DMS53 (cell line): Measurements from ENCODE around the gene TEX261.

Source experiments
- DNase-seq: peaks from one replicate; lab custom pipeline; 2025; lab: John Stamatoyannopoulos, UW

Gene TEX261

DNA sequence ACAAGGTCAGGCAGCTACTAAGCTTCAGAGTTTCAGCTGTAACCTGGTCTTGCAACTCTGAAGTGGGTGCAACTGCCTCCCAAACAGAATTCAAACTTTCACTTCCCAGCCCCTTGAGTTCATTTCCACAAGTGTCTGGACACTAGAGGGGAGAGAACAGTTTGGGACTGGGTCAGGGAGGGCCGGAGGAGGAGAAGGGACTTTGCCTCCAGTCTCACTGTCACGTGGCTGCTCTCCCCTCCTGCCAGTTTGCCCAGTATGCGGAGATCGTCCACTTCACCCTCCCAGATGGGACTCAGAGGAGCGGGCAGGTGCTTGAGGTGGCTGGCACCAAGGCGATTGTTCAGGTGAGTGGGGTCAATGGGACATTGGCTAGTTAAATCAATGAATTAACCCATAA lies 36.9 kb downstream of the TEX261 start:
- no peak for DNase-seq

DNA sequence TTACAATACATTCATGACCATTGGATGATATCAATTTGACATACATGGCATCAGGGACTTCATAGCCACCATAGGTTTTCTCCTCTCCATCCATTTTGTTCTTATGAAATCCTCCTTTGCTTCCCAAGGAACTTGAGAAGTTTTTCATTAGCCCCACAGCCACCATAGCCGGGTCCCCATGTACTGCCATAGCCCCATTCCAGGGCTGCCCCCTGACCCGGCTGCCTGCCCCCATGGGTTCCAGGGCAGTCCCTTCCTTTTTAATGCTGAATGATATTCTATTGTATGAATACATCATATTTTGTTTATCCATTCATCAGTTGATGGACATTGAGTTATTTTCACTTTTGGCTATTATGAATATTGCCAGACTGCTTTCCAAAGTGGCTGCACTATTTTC lies 38.5 kb downstream of the TEX261 start:
- DNase-seq: no peak

DNA sequence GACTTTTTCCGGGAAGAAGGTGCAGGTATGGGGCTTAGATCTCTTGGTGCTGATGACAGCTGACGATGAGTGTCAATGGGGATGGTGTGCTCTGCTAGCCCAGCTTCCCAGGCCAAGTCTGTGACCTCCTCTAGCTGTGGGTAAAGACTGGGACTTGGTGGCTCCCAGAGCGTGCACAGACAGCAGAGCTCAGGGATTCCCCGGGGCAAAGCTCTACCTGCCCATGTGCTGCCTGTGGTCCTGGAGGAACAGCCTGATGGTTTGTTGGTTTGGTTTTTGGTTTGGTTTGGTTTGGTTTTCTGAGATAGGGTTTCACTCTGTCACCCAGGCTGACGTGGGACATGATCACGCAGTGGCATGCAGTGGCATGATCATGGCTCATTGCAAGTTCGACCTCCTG lies 39.8 kb downstream of the TEX261 start:
- DNase-seq: no peak

DNA sequence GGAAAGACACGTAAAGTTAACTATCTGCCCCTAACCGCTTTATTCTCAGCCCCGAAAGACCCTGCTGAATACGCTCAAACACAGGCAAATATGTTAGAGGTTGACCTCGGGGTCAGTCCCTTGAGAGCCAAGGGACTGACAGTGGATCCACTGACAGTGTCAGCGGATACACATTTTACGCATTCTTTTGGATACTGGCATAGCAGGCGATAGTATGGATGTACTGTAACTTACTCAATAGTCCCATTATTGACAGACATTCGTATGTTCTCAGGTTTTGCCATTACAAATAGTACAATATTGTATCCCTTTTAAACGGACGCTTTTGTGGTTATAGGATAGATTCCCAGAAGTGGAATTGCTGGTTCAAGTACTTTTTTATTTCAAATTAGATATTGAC lies 45.6 kb downstream of the TEX261 start:
- DNase-seq: peak; percentile 13

DNA sequence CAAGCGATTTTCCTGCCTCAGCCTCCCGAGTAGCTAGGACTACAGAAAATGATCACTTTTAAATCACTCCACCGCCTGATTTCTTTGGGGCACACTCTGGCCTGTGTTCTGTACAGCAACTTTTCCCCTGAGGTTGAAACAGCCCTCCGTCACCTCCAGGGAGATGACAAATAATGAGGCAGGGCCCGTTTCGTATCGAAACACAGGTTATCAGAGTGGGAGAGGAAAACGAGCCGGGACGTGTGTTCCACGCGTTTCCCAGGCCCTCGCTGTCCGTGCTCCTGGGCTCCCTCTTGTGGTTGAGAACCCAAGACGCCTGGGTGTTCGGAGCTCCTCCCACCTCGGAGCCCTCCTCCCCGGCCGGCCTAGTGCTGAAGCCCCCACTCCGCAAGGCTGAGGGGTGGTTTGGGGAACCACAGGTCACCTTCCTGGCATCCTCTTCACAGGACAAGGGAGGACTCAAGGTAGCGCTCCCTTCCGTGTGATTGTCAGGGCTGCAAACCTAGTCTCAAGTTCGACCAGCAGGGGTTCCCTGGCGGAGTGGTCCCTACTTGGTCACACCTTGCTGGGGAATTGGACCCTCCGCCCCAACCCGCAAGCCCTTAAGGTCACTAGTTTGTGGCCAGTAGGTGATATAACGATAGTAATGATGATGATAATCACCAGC lies 46.2 kb downstream of the TEX261 start:
- peak; percentile 90 for DNase-seq

DNA sequence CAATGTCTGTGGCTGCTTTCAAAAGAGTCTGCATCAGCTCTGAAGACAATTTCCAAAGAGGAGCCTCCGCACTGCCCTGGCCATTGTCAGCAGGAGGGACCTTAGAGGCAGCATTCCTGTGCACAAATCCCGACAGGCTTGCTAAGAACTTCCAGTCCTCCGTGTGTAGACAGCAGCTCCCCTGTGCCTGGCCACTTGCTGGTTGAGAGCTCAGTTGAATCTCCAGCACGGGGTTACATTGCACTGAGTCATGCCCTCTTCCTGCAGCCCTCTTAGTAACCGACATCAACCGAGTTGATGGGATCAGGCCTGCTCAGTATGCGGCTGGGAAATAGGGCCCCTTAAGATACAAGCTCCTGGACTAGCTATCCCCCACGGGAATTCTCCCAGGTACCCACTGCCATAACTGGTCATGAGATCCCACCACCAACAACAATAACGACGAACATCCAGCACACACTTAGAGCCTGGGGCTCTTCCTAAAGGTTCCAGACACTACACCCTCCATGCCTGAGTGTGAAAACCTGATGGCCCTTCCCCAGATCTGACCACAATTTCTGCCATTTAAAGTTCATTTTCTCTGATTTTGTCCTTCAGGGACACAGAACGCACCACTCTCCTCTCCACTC lies 47.0 kb downstream of the TEX261 start:
- peak; percentile 54 for DNase-seq

DNA sequence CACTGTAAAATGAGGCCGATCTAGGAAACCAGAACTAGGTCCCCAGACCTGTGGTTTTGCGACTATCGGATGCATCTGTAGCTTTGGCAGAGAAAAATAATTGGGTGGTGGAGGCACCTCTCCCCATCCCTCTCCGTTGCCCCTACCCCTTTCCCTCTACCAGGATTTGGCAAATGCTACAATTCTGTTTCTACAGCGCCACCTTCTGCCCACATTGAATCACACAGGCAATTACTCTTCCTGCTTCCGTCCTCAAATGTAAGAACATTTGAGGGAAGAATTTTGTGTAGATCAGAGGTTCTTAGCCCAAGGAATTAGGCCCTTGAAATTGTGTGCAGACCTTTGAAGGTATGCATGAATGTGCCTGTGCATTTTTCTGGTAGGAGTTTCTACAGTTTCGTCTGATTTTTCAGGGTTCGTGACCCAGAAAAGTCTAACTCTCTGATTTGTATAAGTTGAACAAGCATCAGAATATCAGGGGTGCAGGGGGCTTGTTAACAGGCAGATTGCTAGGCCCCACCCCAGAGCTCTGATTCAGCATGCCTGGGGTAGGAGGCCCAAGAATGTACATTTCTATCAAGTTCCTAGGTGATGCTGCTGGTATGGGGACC lies 47.7 kb downstream of the TEX261 start:
- peak; percentile 79 for DNase-seq

DNA sequence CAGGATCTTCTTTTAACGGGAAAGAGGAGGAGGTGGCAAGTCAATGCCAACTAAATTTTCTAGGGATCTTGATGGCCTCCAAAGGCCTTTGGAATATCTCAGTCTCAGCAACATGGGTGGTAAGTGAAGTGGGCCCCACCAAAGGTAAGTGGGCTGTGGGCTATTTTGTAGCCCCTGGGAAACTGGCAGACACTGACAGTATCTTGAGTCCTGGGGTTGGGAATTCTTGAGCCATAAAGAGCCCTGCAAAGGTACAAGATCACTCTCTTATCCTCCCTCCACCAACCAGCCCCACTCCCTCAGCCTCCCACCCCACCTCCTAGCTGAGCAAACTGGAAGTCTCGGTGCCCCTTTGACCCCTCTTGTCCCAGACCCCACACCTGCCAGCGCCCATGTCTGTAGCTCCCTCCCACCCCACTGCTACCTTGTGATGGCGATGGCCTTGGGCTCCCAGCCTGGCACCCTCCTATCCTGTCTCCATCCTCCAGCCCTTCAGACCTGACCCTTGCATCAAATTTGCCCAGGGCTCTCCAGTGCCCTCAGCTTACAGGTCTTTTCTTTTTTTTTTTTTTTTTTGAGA lies 50.5 kb downstream of the TEX261 start:
- no peak for DNase-seq

DNA sequence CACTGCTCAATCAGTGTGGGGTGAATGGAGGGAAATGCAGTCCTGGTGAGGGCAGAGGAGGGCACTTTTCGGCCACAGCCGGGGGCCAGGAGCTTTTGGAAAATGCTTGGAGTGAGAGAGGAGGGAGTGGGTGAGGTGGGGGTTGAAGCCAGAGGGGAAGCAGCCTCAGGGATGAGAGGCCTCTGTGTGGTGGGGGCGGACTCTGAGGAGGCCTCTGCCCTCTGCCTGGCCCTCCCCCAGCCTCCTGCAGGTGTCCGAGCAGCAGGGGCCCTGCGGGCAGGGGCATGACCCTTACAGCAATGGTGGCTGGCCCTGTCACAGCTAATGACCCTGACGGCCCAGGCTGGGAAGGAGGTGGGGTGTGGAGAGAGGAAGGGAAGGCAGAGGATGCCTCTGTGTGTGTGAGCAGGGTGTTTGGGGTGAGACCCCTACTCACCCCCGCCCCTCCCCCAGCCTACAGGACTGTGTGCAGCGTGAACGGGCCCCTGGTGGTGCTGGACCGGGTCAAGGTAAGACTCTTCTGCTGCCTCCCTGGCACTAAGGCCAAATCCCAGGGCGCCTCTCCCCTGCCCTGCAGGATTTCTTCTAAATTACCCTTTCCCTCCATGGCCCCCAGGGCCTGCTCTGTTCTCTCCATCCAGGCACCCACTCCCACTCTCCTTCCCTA lies 51.3 kb downstream of the TEX261 start:
- DNase-seq: no peak

DNA sequence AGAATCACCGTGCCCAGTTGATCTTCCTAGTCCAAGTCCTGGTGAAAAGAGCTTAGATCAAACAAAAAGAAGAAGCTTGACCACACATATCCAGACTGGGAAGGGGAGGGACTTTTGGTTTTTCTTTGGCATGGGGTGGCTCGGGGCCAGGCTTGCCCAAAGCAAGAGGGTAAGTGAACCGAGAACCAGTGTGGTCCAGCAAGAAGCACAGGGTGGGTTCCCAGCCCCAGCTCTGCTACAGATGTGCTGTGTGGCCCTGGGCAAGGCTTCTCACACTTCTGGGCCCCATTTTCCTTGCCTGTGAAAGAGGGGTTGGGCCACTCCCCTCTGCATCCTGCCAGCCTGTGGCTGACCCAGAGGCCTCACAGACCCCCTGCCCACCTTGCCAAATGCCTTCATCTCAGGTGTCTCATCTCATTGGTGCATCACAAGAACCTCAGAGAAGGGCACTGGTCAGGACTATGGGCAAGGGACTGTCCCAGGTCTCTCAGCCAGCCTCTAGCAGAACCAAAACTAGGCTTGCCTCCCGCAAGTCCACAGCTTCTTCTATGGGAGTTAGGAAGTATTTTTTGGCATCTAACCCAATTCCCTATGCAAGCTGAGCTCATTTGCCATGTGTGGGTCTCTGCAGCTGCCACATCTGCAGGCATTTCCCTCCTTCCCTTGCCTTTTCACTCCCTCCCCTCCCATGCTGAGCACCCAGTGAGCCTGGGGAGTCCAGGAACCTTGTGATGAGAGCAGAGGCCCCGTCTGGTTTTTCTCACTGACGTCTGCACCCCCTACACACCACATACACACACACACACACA lies 52.1 kb downstream of the TEX261 start:
- DNase-seq: no peak

DNA sequence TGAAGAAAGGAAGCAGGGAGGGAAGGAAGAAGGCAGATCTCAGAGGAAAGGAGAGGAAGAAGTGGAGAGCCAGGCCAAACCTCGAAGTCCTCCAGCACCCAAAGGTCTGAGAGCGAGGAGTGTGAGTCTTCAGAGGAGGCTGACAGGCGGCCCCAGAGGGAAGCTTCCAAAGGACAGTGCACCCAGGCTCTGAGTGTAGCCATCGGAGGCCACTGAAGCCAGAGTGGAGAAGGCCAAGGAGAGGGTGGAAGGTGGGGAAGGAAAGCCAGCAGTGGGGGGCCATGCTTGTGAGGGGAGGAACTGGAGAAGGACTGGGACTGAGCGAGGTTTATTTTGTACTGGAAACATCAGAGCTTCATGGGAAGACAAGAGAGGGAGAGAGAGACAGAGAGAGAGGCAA lies 53.0 kb downstream of the TEX261 start:
- DNase-seq: no peak

DNA sequence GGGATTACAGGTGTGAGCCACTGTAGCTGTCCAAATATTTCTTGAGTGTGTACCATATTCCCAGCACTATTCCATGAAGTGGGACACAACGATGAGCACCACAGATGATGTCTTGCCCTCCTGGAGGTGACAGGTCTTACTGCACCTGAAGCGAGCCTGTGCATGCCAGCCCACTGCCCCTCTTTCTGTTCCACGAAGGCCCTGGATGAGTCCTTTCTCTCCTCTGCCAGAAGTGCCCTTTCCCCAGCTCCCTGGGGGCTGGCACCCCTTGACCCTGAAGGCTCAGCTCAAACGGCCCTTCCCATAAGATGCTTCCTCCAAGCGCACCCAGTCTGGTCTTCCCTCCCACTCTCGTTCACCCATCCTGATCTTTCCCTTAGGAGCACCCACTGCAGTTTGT lies 53.5 kb downstream of the TEX261 start:
- DNase-seq: no peak

DNA sequence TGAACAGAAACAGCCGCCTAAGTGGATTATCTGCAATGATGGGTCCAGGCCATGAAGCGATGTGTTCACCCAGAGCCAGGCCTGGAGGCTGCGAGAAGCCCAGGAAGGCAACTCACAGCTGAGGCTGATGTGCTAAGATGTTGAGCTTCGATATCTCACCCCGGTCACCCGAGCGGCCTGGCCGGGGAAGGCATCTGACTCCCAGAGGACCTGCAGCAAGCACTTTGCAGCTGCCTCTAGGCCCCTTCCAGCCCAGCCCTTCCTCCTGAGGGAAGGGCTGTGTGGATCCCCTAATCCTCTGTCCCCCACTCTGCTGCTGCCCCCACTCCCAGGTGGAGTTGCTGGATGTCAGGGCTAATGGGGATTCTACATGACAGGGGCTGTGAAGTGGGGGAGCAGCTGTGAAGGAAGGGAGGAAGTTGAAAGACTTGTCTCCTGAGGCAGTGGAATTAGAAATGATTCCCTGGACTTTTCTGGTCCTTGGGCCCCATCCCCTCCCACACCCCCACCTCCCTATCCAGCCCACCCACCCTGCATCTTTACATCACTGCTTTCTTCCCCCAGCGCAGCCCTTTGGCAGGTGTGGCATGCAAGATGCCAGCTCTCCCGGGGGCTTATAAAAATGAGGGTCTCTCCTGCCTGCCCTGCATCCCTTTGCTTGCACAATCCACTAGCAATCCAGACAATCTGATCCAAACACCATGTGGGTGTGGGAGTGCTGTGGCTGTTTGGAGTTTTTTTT lies 54.7 kb downstream of the TEX261 start:
- DNase-seq: no peak

DNA sequence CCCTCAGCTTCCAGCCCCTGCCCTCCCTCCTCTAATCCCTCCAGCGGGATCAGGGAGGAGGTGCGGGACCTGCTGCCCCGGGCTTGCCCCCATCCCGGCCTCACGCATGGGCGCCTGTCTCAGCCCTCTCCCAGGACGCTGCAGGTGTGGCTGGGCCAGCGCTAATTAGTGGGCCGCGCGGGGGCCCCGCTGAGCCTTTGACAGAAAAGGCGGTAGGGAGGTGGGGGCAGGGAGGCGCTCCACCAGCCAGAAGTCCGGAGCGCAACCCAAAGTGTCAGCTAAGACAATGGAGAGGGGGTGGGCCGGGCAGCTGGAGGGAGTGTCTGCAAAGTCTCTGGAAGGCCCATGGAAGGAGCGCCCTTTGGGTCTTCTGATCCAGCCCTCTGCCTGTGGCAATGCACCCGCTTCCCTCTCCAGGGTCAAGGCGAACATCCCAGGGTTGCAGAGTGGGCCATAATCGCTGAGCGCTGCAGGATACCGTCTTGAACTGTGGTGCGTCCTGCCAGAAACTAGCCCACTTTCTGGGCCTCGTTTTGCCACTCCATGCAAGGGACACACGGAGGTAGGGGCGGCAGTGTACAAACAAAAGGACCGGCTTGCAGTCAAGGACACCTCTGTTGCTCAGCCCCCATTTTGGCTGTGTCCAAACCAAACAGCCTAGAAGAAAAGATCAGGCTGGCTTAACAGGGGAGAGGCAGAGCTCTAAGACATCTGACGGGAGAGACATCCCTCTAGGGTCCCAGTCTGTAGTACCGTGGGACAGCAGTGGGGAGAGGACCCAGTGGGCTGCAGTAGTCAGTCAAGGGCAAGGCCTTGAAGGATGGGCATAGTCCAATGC lies 55.5 kb downstream of the TEX261 start:
- DNase-seq: no peak

DNA sequence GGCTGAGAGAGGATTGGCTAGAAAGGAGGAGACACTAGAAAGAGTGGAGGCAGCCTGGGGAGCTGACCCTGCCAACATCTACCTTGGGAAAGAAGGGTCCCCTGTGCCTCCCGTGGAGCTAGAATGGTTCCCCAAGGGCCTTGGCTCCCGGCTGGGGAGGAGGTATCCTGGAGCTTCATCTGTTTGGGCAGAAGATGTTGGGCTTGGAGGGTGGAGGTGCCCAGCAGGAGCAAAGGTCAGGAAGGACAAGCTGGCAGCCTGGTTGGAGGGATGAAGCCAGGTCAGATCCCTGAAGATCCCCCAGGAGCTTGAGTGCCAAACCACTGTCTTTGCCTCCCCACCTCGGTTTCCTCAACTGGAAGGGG lies 56.1 kb downstream of the TEX261 start:
- no peak for DNase-seq

DNA sequence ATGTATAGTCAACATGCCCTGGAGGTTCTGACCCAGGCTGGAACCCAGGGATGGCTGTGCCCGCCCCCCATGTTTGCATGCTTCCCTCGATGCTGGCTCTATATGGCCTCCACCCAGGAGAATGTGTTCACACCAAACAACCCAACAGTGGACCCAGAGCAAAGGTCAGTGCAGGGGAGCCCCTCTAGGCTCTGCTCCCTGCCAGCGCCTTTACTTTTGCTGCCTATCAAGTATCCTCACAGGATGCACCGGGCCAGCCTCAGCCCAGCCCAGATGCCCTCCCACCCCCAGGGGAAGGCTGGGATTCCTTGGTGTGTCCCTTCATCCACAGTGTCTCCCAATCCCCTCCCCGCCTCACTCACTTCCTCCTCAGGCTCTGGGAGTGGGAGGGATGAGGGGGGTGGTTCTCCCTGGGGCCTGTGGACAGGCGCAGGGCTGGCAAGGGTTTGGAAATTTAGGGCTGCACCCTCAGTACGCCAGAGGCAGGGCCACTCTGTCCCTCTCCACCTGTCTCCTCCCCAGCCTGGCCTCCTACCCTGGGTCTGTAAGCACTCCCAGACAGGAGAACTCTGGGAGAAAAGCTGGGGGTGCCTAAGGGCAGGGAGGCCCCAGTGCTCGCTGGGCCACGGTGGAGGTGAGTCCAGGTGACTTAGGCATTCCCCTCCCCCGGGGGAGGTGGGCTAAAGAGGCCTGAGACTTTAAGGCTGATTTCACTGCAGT lies 56.6 kb downstream of the TEX261 start:
- no peak for DNase-seq

DNA sequence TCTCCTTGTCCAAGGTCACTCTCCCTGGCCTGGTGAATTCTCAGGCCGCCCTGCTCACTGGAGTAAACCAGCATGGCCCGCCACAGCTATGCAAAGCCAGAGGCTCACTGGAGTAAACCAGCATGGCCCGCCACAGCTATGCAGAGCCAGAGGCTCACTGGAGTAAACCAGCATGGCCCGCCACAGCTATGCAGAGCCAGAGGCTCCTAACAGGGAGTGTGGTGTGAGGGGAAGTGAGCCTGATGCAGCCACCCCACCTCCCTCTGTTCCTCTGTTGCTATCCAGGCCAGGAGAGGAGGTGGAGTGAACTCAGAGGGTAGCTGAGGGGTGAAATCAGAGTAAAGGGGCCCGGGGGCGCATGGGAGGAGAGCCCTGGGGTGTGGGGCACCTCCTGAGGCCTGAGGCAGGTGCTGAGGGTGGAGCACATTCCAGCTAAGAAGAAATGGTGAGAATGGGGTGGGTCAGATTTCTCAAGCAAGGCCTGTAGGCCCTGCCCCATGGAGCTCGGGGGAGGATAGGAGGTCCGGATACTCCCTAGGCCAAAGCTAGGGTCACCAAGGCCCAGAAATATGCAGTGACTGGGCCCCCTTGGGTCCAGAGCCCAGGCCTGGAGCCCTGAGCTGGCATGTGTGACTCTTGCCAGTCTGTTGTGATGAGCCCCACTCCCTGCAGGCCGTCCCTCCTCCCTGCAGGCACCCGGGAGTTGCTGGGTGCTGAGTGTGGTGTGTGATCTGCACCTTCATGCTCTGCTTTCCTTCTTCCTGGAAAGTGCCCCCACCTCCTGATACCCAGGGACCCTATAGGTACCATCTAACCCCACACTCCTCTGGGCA lies 57.5 kb downstream of the TEX261 start:
- peak; percentile 75 for DNase-seq

DNA sequence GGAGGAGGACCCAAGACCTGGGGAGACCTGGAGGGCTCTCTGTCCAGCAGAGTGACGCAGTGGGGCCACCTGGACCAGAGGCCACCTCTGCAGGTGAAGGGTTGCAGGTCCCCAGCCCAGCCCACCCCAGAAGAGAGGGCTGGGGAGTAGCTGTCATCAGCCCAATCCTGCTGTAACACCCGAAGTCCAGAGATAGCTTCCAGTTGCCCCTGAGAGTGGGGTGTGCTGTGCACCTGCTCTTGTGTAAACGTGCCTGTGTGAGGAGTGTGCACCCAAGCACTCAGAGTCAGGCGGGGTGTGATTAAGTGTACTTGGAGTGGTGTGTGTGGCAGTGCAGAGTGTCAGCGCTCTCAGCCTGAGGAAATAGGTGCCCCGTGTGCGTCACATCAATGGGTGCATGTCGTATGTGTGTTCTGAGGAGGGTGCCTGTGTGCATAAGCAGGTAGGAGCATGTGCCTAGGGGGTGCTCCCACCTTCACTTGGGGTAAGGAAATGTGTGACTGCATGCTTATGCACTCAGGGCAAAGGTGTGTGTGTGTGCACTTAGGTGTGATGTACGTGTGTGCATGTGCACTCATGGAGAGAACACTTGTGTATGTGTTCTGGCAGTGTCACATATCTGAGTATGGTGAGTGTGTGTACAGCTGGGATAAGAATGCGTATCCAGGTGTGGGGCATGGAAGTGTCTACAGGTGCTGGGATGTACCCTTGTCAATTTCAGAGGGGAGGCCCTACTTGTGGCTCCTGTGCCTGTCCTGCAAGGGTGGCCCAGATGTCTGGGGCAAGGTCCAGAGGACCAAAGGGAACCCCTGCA lies 58.3 kb downstream of the TEX261 start:
- peak; percentile 85 for DNase-seq
